Lung microvascular endothelial cell (primary cell): ENCODE data around the gene FAM107B. TPM values are rescaled to one million over a fixed set of nuclear protein-coding genes. Genes with fewer than 3 reads are reported as not detected.
A peak's percentile ranks its signal among the peaks of the same experiment; 100 is the strongest.

Source experiments
- DNase-seq, 2 donors: peaks; one replicate each; pipeline versions ENCODE4 v3.0.0 to v3.0.0-alpha.2; 2010; ENCODE audit warnings: low read depth in 2 of 2
- total RNA-seq: library from RNA; depleted of rRNA; stranded (reverse); fragments of >200 nt; gene quantifications from 2 replicates; pipeline ENCODE4 v1.2.1, GENCODE V29; 2014

Gene FAM107B
- total RNA-seq, 1 donor from 2014 or later: 54.6 TPM

DNA sequence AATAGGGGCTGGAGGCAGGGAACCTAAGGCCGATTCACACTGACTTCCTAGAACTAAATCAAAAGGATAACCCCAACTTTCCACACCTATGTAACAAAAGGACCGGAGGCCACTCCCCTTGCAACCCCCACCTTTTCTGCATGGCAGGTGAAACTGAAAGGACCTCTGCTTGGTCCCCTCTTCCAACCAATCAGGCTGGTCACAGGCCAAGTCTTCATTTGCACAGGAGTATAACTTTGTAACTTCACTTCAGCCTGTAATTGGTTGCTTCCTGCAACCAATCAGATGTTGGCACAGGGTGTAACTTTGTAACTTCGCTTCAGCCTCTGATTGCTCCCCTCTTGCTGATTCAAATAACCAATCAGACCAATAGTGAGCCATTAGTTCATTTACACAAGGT, 190.0 kb downstream of the FAM107B start:
- DNase-seq: no peak

DNA sequence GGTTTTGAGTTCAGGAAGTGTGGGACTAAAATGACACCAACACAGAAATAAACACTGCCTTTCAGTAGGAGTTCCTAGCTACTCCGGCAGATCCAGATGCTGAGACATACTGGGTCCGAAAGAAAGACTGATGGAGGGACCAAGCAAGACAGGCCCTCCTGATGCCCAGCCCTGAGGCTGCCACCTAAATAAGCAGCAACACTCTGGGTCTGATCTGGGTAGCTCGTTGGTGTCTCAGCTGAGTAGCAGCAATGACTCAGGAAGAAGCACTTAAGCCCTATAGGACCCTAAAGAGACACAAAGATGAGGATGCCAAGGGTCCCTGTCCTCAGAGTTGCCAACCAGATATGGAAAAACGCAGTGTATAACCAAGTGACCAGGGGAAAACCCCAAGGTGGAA, 190.7 kb downstream of the FAM107B start:
- DNase-seq: no peak

DNA sequence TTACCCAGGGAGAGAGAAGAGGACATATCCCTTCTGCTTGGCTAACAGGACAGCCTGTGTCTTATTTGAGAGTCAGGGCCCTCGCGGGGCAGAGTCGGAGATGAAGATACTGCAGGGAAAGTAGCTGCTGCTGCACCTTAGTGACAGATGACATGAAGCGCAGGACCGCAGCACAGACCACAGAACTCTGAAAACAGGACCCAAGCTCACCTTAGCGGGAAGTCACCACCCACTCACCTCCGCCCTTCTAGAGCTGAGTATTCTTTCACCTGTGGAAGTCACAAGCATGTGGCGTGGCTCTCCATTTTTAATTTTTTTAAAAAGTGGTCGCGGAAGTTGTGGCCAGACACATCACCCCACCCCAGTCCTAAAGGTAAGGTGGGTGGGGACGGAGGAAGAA, 191.4 kb downstream of the FAM107B start:
- no peak for DNase-seq

DNA sequence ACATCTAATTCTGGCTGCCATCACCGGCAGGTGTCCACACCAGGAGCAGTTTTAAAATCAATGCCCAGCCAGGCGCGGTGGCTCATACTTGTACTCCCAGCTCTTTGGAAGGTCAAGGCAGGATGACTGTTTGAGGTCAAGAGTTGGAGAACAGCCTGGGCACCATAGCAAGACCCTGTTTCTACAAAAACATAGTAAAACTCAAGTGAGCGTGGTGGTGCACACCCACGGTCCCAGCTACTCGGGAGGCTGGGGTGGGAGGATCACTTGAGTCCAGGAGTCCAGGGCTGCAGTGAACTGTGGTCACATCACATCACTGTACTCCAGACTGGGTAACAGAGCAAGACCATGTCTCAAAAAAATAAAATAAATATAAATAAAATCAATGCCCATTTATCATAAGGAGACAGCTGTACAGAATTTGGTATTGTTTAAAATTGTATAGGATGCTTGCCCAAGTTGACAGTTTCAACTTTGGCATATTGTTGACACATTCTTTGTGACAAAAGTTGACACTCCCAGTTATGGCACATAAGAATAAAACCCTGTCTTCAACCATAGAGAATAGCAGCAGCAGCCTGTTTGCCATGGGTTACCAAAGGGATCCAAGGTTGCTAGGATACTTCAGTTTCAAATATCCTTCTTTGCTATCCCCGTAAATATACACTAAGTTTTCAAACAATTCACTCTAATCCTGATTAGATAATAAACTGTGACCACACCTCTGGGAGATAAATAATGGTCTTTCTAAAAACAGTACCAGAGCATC, 193.0 kb downstream of the FAM107B start:
- DNase-seq: no peak

DNA sequence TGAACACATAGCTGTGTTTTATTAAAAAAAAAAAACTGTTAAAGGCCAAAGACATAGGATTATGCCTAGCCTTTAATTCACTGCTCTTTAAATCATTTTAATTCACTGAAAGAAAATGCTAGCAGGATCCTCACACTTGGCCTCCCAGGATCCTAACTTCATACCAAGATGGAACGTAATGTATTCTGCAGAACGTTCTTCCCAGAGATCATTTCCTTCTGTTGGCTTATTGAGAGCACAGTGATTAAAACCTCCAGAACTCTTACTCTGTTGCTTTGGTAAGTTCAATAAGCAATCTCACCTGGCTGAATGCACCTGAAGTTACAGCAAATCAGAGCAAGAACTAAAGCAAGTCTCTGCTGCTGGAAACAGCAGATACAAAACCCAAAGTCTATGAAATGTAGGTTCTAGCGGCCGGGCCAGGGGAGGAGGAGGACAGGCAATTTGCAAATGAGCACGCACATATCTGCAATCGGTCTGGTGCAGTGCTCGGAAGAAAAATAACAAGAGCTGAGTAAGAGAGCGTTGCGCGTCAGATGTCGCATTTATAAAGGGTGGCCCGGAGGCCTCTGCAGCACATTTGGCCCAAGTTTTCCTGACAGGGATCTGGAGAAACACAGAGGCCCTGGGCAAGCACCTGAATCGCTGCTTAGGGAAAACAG, 193.9 kb downstream of the FAM107B start:
- DNase-seq: no peak

DNA sequence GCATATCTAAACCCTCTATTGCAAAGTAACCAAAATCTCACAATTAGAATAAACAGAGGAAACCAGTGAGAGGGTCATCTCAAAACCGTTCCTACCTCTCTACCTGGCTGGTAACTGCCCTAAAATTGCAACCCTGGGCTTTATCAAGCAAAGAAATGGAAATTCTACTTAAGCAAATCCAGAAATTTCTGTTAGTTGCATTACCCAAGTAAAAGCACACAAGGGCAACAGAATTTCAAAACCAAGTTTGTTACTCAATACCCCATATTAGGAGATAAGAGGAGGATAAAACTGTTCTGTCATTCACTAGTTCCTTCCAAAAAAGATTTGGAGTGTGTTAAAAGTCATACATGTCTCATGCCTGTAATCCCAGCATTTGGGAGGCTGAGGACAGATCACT, 195.3 kb downstream of the FAM107B start:
- DNase-seq: no peak

DNA sequence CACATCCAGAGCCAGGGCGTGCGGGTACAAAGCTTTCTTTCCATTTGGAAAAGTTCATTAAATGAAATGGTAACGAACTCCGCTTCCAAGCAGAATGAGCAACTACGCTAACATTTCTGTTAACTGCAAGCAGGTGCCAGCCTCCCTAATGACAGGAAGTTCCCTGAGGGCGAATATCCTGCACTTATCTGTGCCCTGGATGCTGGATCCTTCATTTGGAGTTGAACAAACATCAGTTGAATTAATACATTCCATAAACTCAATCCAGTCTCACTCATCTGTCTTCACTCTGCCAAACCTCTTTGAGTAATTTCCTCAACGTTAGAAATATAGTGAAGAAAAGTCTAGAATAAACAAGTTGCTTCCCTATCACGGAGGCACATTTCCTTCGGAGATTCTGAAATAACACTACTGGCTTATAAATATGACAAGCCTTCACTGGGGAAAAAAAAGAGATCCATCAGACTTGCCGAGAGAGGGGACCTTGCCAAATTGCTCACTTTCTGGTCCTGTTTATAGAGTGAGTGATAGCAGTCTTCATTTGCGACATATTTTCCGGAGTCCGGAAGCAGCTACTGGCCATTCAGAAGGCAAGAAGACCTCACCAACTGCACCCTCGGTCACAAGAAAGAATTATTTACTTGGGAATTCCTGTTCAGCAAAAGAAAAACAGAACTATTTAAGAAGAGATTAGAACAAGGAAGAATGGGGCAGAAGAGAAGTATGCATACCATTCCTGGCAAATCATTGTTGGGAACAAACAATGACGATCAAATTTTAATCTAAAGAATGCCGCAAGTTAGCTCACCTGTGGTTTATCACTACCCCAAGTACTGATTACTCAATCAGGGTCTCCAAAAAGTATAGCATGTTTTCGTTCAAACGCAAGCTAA, 196.4 kb downstream of the FAM107B start:
- peak; percentile 87 to 98 for DNase-seq

DNA sequence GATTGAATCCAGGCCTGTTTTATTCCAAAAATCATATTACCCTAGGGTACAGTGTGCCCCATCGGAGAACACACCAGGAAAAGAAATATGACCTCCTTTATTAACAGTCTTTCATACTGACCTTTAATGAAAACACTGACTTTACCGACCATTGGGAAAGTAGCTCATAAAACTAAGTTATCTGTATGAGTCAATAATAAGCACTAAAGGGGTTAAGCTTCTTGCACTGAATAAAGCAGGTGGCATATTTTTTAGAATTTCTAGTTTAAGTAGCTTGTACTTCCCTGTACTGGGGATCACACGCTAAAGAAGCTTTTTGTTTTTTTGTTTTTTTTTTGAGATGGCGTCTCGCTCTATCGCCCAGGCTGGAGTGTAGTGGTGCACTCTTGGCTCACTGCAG, 199.8 kb downstream of the FAM107B start:
- no peak for DNase-seq

DNA sequence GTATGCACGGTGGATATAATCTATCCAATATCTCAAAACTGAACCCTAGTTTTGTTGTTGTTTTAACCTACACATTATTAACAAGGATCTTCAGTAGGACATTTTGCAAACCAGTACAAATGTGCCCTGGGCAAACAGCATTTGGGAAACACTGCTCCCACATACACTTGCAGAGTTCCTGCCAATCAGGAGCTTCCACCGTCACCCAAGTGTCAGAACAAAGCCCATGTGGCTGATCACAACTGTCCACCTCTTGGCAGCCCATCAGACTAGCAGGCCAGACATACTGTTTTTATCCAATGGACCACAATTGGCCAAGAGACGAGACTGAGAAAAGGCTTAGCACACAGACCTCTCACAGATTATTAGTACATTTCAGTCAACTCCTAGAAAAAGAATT, 200.4 kb downstream of the FAM107B start:
- DNase-seq: no peak

DNA sequence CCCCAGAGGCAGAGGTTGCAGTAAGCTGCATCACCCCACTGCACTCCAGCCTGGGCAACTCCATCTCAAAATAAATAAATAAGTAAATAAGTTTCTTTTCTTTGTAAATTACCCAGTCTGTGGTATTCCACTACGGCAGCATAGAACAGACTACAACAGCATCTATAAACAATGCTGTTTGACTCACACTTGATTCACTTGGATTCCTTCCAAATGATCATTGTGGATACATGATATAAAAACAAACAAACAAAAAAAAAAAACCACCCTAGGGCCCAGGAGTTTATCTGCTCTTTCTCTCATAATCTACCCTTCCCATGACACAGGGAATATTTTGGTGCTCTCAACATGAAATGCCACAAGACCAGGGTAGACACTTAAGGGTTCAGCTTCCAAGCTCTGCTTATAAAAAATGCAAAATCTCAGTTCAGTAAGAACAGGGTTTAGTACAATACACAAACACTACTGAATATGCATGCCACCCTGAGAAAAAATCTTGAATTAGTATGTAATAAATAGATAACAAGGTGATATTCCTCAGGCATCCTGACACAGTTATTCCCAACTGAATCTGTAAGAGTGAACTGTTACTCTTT, 200.9 kb downstream of the FAM107B start:
- DNase-seq: peak; percentile 55 to 84

DNA sequence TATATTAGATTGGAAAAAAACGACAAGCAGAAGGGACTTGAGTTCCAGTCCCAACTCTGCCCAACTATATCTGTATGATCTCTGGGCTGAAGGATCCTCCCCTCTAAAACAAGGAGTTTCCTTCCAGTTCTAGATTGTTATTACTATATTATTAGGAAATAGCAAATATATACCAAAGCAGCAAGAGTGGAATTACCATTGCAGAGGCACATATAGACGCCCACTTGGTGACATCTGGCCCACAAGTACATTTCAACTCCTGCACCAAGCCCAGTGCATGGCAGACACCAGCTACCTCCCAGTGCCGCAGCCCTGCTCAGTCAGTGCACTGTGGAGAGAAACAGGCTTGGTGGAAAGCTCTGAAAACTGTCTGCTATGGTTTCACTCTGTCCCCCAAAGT, 201.9 kb downstream of the FAM107B start:
- DNase-seq: no peak

DNA sequence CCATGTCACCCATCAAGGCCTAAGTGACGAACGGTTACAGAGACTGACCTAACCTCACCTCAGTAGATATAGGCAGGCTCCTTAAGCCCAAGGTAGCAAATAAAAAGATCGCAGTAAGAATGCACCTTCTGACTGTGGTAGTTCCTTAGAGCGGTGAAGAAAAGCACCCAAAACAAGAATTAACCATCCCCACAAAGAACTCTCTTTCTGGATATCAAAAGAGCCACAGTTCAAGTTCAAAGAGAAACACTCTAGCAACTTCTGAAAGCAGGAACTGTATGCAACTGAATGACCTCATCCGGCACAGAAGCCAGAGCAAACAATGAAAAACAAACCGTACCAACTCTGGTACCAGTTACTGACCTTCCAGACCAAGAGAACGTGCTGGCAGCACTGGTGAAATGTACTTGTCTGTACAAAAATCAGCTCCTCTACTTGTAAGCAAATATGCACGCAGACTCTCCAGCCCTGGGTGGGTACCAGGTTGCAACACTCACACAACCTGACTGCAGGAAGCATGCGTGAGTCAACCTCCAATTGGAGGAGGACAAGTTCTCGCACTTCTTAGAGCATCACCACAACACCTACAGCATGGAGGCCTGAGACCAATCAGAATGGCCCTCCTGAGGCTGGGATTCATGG, 202.7 kb downstream of the FAM107B start:
- peak; percentile 73 to 75 for DNase-seq

DNA sequence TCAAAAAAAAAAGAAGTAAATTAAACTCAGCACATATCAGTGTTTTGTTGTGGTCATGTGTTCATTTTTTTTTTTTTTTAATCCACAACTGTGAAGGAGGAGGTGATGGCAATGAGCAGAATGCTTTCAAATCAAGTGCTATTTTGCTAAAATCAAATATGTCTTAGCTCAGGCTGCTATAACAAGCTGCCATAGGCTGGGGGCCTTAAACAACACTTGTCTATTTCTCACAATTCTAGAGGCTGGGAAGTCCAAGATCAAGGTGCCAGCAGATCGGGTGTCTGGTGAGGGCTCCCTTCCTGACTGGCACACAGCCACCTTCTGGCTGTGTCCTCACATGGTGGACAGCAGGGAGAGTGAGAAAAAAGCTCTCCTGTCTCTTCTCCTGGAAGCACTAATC, 203.9 kb downstream of the FAM107B start:
- no peak for DNase-seq

DNA sequence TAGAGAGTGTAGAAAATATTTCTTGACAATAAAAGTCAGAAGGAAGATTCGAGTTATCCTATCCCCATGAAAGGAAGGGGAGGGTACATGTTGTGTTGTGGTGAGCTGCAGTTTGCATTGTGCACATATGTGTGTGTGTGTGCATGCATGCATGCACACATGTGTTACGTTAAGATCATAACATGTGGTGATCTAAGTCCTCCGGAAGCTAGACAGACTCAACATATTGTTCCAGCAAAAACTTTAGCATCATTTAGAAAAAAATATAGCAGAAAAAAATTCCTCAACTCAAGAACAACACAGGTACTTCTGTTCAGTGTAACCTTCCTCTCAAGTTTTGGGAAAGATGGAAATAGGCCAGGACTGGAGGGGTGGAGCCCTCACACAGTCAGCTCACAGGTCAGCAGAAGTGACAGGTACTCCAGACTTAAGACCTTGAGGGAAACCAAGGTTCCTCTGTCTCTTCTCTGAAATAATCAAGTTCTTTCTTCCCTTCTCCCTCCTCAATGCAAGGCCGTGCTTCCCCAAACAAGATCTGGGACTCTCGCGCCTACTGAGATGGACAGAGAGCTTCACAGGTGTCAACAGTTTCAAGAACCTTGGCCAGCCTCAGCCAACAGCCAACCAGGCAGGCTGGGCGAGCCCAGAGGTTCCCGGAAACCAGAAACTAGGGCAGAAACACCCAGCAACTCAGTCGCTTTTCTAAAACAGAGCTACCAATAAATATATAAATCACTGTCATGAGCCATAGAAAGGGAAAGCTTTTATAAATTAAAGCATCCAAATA, 205.2 kb downstream of the FAM107B start:
- DNase-seq: no peak

DNA sequence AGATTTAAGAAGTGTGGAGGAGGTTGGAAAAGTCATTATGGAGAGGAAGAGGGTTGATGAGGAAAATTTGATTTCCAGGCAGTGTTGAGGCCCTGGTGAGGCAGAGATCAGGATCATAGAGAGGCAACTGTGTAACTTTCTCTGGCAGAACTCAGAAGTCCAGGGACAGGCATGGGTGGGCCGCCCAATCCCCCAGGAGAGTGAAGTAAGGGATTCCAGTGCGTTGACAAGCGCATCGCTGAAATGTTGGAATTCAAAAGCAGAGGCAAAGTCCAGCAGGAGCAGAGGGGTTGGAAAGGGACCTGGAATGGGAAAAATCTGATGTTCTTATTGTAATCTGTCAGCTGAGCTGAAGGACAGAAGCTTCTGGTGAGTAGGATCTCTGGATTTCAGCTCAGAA, 207.3 kb downstream of the FAM107B start:
- no peak for DNase-seq

DNA sequence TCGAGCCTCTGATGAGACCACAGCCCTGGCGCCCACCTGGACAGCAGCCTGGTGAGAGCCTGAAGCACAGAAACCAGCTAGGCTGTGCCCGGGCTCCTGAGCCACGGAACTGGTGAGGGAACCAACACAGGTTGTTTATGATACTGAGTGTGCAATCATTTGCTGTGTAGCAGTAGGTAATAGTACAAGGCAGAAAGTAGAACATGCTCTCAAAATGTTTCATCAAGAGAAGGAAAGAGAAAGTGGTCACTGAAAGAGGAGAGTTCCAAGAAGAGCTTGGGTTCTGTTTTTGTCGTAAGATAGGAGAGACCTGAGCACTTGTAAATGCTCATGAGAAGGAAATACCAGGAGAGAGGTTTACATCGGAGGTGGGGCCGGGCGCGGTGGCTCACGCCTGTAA, 208.2 kb downstream of the FAM107B start:
- DNase-seq: no peak

DNA sequence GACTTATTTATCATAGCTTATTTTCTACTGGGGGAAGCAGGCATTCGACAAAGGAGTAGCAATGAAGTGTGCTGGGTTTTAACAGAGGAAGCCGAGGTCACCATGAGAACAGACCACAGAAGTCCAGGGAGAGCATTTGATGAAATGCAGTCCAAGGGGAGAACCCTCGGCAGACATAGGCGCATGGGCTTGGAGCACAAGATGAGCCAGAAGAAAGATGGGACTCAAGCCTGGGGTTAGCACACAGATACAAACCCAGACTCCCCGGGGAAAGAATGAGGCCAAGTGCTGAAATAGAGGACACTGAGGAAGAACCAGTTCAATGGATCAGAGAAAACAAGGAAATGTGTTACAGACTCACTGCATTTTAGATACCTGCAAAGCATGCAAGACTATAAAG, 209.5 kb downstream of the FAM107B start:
- DNase-seq: no peak

DNA sequence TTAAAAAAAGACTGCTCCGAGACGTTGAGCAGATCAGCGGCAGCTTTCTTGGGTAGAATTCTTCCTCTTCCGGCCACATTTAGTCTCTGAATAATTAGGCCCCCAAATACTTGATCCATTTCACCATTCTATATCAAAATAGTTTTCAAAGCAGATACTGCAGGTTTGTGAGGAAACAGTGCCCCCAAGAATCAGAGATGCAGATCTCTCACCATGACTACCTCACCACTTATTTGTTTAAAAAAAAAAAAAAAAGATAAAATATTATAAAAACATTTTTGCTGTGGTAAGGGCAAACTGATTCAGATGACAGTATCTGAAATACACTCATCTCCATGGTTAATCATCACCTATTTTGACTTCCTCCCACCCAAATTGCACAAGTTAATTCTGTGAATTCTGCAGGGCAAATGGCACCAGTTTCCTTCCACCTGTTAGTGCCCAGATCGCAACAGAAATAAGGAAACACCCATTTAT, 210.4 kb downstream of the FAM107B start:
- DNase-seq: no peak

DNA sequence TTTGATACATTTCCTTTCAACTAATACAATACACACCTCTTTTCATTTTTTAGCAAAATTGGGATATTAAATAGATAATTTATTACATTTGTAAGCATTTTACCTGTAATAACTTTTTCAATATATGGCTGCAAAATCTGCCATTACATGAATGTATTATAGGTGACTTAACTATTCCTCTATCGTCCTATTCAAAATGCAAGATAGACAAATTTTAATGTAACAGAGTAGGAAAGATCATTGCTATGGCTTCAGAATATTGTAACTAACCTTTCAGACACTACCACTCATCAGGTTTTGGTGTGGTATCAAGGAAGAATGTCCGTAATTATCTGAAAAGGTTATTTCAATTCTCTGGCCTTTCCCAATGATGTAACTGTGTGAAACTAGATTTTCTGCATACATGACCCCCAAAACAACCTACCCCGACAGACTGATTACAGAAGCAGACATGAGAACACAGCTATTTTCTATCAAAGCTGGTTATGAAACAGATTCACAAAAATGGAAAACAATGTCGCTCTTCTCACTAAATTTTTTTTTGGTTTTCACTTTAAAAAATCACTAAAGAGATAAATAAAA, 211.2 kb downstream of the FAM107B start:
- no peak for DNase-seq

DNA sequence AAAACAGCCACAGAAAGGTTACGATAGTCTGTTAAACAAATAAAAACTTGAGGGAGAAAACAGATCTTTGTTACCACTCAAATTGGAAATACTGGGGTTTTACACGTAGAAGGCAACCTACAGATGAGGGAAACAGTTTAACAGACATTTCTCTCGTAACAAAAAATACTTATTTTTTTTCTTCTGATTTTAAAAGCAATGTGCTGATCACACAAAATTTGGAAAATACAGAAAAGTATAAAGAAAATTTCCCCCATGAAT, 211.7 kb downstream of the FAM107B start:
- DNase-seq: no peak
